ENCODE data around the gene CDH11.

DNA sequence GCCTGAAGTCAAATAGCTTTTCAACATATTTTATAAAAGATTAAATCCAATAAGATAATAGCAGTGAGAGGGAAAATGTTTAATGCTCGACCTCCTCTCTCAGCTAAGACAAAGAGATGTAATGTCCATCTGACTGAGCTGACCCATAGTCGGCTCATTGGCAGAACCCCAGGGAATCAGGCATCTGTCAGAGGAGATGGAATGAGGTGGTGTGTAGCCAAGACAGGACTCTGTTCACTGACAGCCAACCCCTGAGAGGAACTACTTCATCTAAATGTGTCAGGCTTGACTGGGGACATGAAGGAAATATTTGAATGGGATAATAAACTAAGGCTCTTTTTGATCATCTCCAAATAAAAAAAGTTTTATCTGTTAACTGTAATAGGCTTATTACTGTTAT is 188.0 kb downstream of the CDH11 start:
- TF ChIP-seq BACH1 (IDR thresholded peaks at IDR 0.05; ENCODE audit: borderline replicate concordance), result no peak
- no peak for TF ChIP-seq PAX5 (IDR thresholded peaks at IDR 0.05; ENCODE audit: borderline replicate concordance, low read depth, low read length)
- no peak for TF ChIP-seq CREM (IDR thresholded peaks at IDR 0.05; ENCODE audit: low read depth)
- no peak for TF ChIP-seq RFX5 (IDR thresholded peaks at IDR 0.05; ENCODE audit: low read depth, low read length)
- TF ChIP-seq NR2C2 (IDR thresholded peaks at IDR 0.05; ENCODE audit: borderline replicate concordance, control insufficient read depth, insufficient read length, low read depth), result no peak
- TF ChIP-seq, protein P1, sequence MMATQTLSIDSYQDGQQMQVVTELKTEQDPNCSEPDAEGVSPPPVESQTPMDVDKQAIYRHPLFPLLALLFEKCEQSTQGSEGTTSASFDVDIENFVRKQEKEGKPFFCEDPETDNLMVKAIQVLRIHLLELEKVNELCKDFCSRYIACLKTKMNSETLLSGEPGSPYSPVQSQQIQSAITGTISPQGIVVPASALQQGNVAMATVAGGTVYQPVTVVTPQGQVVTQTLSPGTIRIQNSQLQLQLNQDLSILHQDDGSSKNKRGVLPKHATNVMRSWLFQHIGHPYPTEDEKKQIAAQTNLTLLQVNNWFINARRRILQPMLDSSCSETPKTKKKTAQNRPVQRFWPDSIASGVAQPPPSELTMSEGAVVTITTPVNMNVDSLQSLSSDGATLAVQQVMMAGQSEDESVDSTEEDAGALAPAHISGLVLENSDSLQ (IDR thresholded peaks at IDR 0.05), result no peak

All from GM12878 (cell line).